NCI-H2081 treated with DMSO at 0.1 percent for 48 hours (cell line): ENCODE measurements around the gene HMGCS2.

ENCODE experiments used
- DNase-seq: peaks from one replicate; lab custom pipeline; 2025; lab: John Stamatoyannopoulos, UW

The HMGCS2 gene

GRCh38 chr1:119762409-119762808 is 6.3 kb downstream of the HMGCS2 start:
- DNase-seq, result no peak

DNA sequence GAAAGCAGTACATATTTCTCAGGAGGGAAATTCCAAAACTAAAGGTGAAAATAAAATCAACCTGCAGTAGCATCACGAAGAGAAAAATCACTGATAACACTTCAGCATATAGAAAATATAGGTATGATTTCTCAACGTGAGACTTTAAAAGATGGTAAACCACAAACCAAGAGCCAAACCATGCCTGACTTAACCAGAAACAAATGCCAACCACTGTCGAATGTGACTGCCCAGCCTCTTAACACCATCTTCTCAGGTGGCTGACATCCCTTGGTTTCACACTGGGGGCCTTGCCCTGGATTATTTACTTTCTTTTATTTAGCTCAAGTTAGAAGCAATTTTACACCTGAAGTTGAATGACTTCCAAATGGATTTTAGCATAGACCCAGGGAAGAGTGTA is 10.1 kb downstream of the HMGCS2 start:
- no peak for DNase-seq

- DNase-seq, result no peak
Observed at GRCh38 chr1:119752592-119752991, 16.1 kb downstream of the HMGCS2 start.

DNA sequence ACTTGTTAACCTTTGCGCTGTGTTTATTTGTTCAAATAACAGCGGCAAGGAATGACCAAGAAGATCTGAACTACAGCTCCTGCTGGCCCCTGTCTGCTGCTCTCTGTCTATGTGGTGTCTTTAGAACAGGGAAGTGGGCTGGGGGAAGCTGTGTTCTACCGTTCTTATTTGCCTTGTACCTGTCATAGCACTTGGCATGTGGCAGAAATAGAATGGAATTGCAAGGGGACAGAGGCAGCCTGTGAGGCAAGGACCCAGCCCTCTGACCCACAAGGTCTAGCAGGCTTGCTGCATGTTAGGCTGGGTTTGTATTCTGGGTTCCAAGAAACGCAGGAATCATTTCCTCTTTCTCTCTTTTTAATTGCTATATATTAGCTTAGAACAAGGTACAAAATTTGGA is 20.7 kb downstream of the HMGCS2 start:
- no peak for DNase-seq

DNA sequence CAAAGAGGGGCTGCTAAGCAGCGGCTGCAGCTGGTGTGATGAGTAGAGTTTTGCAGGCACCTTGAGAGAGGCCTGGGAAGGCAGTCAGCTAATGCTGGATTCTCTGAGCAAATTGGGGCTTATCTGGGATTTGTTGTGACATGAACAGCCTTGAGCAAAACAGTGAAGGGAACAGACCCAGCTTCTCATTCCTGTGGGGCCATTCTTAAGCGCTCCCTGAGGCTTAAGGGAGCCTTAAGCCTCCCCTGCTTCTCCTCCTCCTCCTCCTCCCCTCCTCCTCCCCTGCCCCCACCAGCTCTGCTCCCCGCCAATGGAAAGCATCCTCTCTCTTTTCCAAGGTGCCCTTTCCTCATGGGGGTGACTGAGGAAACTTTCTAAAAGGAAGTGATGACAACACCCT is 21.3 kb downstream of the HMGCS2 start:
- no peak for DNase-seq

GRCh38 chr1:119745034-119745433 is 23.7 kb downstream of the HMGCS2 start:
- no peak for DNase-seq

- no peak for DNase-seq
Observed at GRCh38 chr1:119744598-119744942, 24.1 kb downstream of the HMGCS2 start.

- DNase-seq, result no peak
Observed at GRCh38 chr1:119743776-119744597, 24.7 kb downstream of the HMGCS2 start.

DNA sequence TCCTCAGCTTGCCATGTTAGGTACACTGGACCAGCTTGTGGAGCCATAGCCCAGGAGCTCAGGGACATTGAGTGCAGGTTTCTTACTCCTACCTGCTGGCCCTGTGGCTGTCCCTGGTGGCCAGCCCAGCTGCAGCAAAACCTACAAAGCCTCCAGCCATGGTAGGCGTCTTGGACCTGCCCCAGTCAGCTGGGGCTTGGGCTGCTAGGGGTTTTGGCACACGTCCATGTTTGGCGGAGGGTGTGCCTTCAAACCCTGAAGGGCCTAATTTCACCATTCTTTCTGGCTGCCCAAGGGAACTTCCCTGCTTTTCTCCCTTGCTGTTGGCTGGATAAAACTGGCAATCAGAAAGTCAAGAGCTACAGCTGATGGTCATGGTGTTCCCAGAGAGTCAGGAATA is 25.4 kb downstream of the HMGCS2 start:
- DNase-seq, result no peak

- no peak for DNase-seq
Observed at GRCh38 chr1:119742677-119743076, 26.0 kb downstream of the HMGCS2 start.

- no peak for DNase-seq
Observed at GRCh38 chr1:119742202-119742601, 26.5 kb downstream of the HMGCS2 start.

DNA sequence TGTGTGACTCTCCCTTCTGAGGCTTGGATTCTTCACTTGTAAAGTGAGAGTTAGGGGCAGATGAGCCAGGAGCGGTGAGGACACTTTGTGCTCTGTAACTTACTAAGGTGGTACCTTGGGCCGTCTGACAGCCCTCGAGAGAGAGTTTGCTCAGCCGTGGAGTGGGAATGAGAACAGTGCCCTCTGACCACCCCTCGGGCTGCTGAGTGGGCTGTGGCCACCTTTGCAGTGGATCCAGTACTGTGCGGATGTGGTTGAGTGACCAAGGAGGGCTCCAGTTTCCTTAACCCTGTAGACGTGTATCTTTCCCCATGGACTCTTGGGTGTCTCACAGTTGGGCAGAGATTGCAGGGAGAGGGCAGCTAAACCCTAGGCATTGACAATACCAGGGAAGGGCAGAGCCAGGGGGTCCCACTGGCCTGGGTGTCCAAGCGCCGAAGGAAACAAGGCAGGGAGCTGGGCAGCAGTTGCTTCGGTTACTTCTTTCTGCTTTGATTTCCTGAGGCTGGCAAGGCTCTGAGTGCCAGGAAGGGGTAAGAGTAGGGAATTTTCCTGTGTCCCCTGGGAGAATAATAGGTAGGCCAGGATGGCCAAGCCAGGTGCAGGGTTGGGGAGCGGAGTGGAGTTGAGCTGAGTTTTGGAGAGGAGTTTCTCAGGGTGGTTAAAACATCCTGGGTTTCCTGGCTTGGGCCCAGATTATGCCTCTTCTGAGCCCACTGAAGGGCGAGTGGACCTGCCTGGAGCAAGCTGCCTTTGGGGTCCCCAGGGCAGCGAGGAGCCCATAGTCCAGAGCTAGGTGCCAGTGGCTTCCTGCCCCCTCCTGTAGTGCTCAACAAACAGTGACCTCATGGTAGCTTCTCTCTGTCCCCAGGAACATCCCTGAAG is 27.6 kb downstream of the HMGCS2 start:
- DNase-seq, result no peak

DNA sequence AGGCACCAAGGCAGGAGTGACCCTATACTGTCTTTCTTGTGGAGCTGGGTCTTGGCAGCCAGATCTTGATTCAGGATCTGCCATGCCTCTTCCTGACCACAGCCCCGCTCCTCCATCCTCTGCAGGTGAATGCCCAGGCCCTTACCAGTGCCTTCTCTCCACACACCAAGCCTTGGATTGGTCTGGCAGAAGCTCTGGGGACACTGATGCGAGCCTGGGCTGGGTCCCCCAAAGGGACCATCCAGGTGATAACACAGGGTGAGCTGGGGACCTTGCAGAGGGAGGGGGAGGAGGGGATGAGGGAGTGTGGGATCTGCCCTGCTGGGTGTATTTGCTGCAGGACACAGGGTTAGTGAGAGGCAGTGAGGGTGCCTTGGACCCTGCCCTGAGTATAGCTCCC is 28.4 kb downstream of the HMGCS2 start:
- DNase-seq, result no peak

- DNase-seq, result no peak
Observed at GRCh38 chr1:119739150-119739549, 29.6 kb downstream of the HMGCS2 start.

DNA sequence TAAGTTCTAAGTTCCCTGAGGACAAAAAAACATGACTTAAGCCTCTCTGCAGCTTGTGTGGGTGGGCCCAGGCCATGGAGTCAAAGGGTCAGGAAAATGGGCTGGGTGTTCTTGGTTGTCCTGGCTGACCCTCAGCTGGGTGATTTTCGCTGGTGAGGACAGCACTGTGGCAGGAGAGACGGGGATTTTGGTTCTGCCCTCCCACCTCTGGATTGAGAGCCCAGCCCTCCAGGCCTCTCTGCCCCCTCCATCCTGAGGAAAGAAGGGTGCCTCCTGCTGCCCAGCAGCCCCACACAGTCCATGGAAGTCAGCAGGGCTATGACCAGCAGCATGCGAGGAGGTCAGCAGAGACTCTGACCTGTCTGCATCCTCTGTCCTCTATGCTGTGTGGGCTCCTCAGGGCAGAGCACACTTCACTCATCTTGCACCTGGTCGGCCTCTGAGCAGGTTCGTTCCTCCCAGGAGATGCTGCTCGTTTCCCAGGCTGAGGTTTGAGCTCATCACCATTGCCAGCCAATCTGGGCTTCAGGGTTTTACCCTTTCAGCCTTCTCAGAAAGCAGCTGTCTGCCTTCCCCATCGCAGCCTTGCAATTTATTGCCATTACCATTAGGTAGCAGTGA is 30.5 kb downstream of the HMGCS2 start:
- DNase-seq, result no peak

GRCh38 chr1:119737040-119737682 is 31.5 kb downstream of the HMGCS2 start:
- no peak for DNase-seq

- no peak for DNase-seq
Observed at GRCh38 chr1:119736649-119737039, 32.1 kb downstream of the HMGCS2 start.

DNA sequence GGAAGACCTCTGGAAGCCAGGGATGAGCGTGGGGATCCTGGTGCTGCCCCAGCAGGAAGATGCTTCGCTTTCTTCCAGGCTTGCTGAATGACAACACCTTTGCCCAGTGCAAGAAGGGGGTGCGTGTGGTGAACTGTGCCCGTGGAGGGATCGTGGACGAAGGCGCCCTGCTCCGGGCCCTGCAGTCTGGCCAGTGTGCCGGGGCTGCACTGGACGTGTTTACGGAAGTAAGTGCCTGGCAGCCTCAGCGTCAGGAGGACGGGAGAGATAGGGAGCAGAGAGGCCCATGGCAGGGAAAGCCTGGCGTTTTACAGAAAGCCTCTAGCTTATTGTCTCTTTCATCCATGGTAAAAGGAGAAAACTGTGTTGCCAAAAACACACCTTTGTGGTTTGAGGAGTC is 33.5 kb downstream of the HMGCS2 start:
- DNase-seq, result no peak

- no peak for DNase-seq
Observed at GRCh38 chr1:119733754-119734153, 35.0 kb downstream of the HMGCS2 start.

DNA sequence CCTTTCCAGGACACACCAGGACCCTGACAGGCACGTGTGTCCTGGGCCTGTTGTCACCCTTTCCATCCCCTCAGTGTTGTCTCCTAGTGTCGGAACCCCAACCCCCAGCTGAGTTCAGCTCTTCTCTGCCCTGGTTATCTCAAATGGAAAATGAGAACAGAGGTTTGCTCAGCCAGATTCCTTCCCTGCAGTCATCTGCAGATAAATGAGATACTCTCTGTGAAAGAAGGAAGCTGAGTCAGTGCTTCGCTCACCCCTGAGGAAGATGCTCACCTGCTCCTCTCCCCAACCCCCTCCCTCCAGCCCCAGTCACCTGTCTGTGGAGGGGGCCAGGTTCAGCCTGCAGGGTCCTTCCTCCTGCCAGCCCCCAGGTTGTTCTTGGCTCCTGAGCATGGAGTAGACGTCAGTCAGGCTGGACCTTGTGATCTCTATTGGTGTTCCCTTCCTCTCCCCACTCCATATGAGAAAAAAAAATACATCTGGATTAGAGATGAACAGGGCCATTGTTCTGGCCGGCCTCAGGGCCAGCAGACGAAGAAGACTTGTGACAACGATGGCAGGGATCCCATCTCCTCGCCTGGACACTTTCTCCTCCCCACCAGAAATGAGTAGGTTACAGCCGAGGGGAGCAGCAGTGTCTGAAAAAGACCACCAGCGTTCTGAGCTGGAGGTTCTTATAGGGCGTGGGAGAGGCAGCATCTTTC is 36.1 kb downstream of the HMGCS2 start:
- no peak for DNase-seq

GRCh38 chr1:119731741-119732430 is 36.8 kb downstream of the HMGCS2 start:
- no peak for DNase-seq
